ENCODE data around the gene GPR119. TPM values are rescaled to one million over a fixed set of nuclear protein-coding genes. Genes with fewer than 3 reads are reported as not detected.

Gene GPR119
- total RNA-seq, 1 experiment from 2014 or later = not detected

GRCh38 chrX:130339408-130340222 is 45.9 kb downstream of the GPR119 start, which contains the start of gene SLC25A14:
Gene SLC25A14 (plus strand): TSS chrX:130339919. CDS start chrX:130340279, 360 bp downstream.
- peak; percentile 93 for DNase-seq (ENCODE audit: low read depth)

- DNase-seq (ENCODE audit: low read depth) = peak; percentile 5
Measured at GRCh38 chrX:130338869-130339268, 46.6 kb downstream of the GPR119 start.

DNA sequence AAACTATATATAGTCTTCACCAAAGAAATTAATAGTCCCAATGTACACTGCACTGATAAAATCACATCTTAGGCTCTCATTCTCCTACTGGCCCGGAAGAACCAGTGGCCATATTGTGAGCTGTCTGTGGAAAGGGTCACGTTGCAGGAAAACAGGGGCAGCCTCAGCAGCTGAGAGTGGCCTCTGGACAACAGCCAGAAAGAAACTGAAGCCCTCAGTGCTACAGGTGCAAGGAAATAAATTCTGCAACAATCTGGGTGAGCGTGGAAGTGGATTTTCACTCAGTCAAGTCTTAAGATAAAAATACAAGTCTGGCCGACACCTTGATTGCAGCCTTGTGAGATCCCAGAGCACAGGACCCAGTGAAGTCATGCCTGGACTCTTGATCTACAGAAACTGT is 48.9 kb downstream of the GPR119 start:
- no peak for DNase-seq (ENCODE audit: low read depth)

Other genes starting within 250 kb of the GPR119 start
- 39.0 and 69.2 TPM in 2 replicates for gene AIFM1, start 219.8 kb downstream of the GPR119 start, total RNA-seq (2014; rRNA removed; shearing (Covaris generic))
- 0.42 and 1.1 TPM in 2 replicates for gene RAB33A, start 213.7 kb downstream of the GPR119 start, total RNA-seq (2014; rRNA removed; shearing (Covaris generic))
- 8.4 and 10.8 TPM in 2 replicates for gene ZNF280C, start 116.8 kb downstream of the GPR119 start, total RNA-seq (2014; rRNA removed; shearing (Covaris generic))
- 33.1 and 34.2 TPM in 2 replicates for gene SLC25A14, start 45.8 kb downstream of the GPR119 start, total RNA-seq (2014; rRNA removed; shearing (Covaris generic))
- 48.7 and 54.3 TPM in 2 replicates for gene RBMX2, start 16.3 kb upstream of the GPR119 start, total RNA-seq (2014; rRNA removed; shearing (Covaris generic))